IMR-90 (cell line): Measurements from ENCODE around the gene PRKCE. TPM values are rescaled to one million over a fixed set of nuclear protein-coding genes. Genes with fewer than 3 reads are reported as not detected.
A peak's percentile ranks its signal among the peaks of the same experiment; 100 is the strongest.

Source experiments
- ATAC-seq: fragments of 200-7000 bp; cut with Tn5 transposase; 2 replicates; pipeline ENCODE4 v1.9.1; 2020; ENCODE audit warnings: low read depth, mild to moderate bottlenecking, moderate library complexity
- BruUV-seq: library from RNA; stranded (reverse); fragments of 400-500 nt; replicated peaks from 2 replicates; lab custom pipeline; 2021; lab: Mats Ljungman, UMichigan
- CTCF ChIA-PET: fragments of 300-600 bp; formaldehyde crosslinking; extraction: SDS; loops from one replicate; lab custom pipeline; 2021; ENCODE audit warnings: antibody characterized with exemption; lab: Yijun Ruan, JAX
- POLR2A ChIA-PET: fragments of 300-600 bp; sonication (Branson Sonifier 250); formaldehyde crosslinking; loops from one replicate; lab custom pipeline; 2022; ENCODE audit warnings: antibody characterized with exemption; ENCODE audit not compliant: unreplicated experiment; lab: Charles Lee
- DNase-seq: peaks from one replicate; pipeline ENCODE4 v3.0.0; 2013
- H2AFZ ChIP-seq: replicated peaks from 2 replicates; pipeline ENCODE3; 2013; ENCODE audit warnings: low read length, mild to moderate bottlenecking; ENCODE audit not compliant: poor library complexity
- H2AK5ac ChIP-seq: 2 replicates; pipeline ENCODE4 v1.6.1; 2013; ENCODE audit warnings: low read depth, low read length, inconsistent platforms
- H2AK9ac ChIP-seq: replicated peaks from 2 replicates; pipeline ENCODE3; 2013; ENCODE audit warnings: mild to moderate bottlenecking, low read depth, low read length, moderate library complexity; ENCODE audit not compliant: poor library complexity
- H2BK120ac ChIP-seq: 2 replicates; pipeline ENCODE4 v1.6.1; 2013; ENCODE audit warnings: low read depth, low read length, inconsistent platforms
- H2BK15ac ChIP-seq: 3 replicates; pipeline ENCODE4 v1.6.1; 2013; ENCODE audit warnings: low read depth, low read length, inconsistent platforms
- H2BK20ac ChIP-seq: 2 replicates; pipeline ENCODE4 v1.6.1; 2013; ENCODE audit warnings: low read depth, mild to moderate bottlenecking, inconsistent platforms, low read length, moderate library complexity
- H2BK5ac ChIP-seq: 2 replicates; pipeline ENCODE4 v1.6.1; 2013; ENCODE audit warnings: mild to moderate bottlenecking, low read depth, low read length, inconsistent platforms; ENCODE audit not compliant: poor library complexity, severe bottlenecking
- H3K14ac ChIP-seq: replicated peaks from 2 replicates; pipeline ENCODE4 v1.6.1; 2013; ENCODE audit warnings: low read depth, low read length, inconsistent platforms
- H3K18ac ChIP-seq: 2 replicates; pipeline ENCODE4 v1.6.1; 2013; ENCODE audit warnings: low read depth, low read length, control low read depth
- H3K23ac ChIP-seq: 2 replicates; pipeline ENCODE4 v1.6.1; 2013; ENCODE audit warnings: low read depth, low read length, inconsistent platforms
- H3K27ac ChIP-seq: 2 replicates; pipeline ENCODE4 v1.5.1; 2013; ENCODE audit warnings: mild to moderate bottlenecking, control low read depth, low read length; ENCODE audit not compliant: insufficient read depth
- H3K27me3 ChIP-seq: 2 replicates; pipeline ENCODE4 v1.6.1; 2013; ENCODE audit warnings: low read length; ENCODE audit not compliant: control insufficient read depth, insufficient read depth
- H3K36me3 ChIP-seq: 2 replicates; pipeline ENCODE4 v1.6.1; 2013; ENCODE audit warnings: low read length, mixed read lengths; ENCODE audit not compliant: control insufficient read depth, insufficient read depth
- H3K4ac ChIP-seq: 2 replicates; pipeline ENCODE4 v1.6.1; 2013; ENCODE audit warnings: low read depth, low read length, inconsistent platforms
- H3K4me1 ChIP-seq: 2 replicates; pipeline ENCODE4 v1.6.1; 2013; ENCODE audit warnings: low read length, mixed read lengths; ENCODE audit not compliant: control insufficient read depth, insufficient read depth
- H3K4me2 ChIP-seq: 2 replicates; pipeline ENCODE4 v1.6.1; 2013; ENCODE audit warnings: low read depth, mild to moderate bottlenecking, control low read depth, low read length, moderate library complexity
- H3K4me3 ChIP-seq: 2 replicates; pipeline ENCODE4 v1.5.1; 2013; ENCODE audit warnings: low read depth, mild to moderate bottlenecking, control low read depth, low read length, moderate library complexity; ENCODE audit not compliant: insufficient read depth
- H3K56ac ChIP-seq: 2 replicates; pipeline ENCODE4 v1.6.1; 2013; ENCODE audit warnings: low read length, inconsistent platforms; ENCODE audit not compliant: insufficient read depth; ENCODE audit errors: extremely low read depth
- H3K79me1 ChIP-seq, 2 experiments: 2 replicates each; pipeline ENCODE4 v1.6.1; 2013; ENCODE audit warnings: low read length in 2 of 2, inconsistent platforms in 1 of 2, low read depth in 1 of 2
- H3K9ac ChIP-seq: 2 replicates; pipeline ENCODE4 v1.6.1; 2013; ENCODE audit warnings: low read depth, low read length, control low read depth
- H3K9me1 ChIP-seq: 2 replicates; pipeline ENCODE4 v1.6.1; 2013; ENCODE audit warnings: low read length, inconsistent platforms; ENCODE audit not compliant: insufficient read depth
- H3K9me3 ChIP-seq: 2 replicates; pipeline ENCODE4 v1.6.1; 2013; ENCODE audit warnings: low read length; ENCODE audit not compliant: control insufficient read depth, insufficient read depth
- H4K20me1 ChIP-seq: 2 replicates; pipeline ENCODE4 v1.6.1; 2013; ENCODE audit warnings: low read length, inconsistent platforms; ENCODE audit not compliant: insufficient read depth
- H4K5ac ChIP-seq: 2 replicates; pipeline ENCODE4 v1.6.1; 2013; ENCODE audit warnings: mild to moderate bottlenecking, low read depth, low read length, control low read depth
- H4K8ac ChIP-seq, 2 experiments: 2 replicates each; pipeline ENCODE4 v1.6.1; 2013; ENCODE audit warnings: low read depth in 2 of 2, low read length in 2 of 2, control low read depth in 1 of 2, inconsistent platforms in 1 of 2
- H4K91ac ChIP-seq: 2 replicates; pipeline ENCODE4 v1.6.1; 2013; ENCODE audit warnings: low read depth, low read length, inconsistent platforms; ENCODE audit not compliant: insufficient read depth
- CEBPB ChIP-seq: IDR thresholded peaks from 2 replicates; pipeline ENCODE4 v1.6.1; 2012; ENCODE audit warnings: low read depth, low read length, improper control_type of control experiment
- RAD21 ChIP-seq: IDR thresholded peaks from 2 replicates; pipeline ENCODE4 v1.6.1; 2012; ENCODE audit warnings: low read length, improper control_type of control experiment
- RFX5 ChIP-seq: IDR thresholded peaks from 2 replicates; pipeline ENCODE4 v1.8.0; 2012; ENCODE audit warnings: low read depth, mild to moderate bottlenecking, low read length, moderate library complexity
- WGBS, 2 experiments: methylation state at CpG; one replicate each; pipeline versions ENCODE4 v1.1.5 to v1.1.7; 2013; ENCODE audit warnings: missing lambda C conversion rate in 2 of 2; ENCODE audit not compliant: insufficient read length in 1 of 2; ENCODE audit errors: extremely low coverage in 2 of 2; 5-methylcytosine and 5-hydroxymethylcytosine counted together
- dilution Hi-C: fragments of 300-500 bp; cut with HindIII; formaldehyde crosslinking; loops from one replicate; pipeline ENCODE4 v1.14.3; 2018; ENCODE audit warnings: low sequenced_read_pairs; ENCODE audit not compliant: unreplicated experiment
- in situ Hi-C: fragments of 300-500 bp; cut with MboI; formaldehyde crosslinking; loops from 3 replicates; pipeline ENCODE4 v1.14.3; 2019; ENCODE audit warnings: low sequenced_read_pairs, inconsistent platforms, mixed read lengths
- intact Hi-C: fragments of 100-400 bp; cut with micrococcal nuclease; formaldehyde crosslinking; loops from 2 replicates; pipeline ENCODE4 v1.10.0; 2022
- polyA plus RNA-seq, 3 experiments: library from polyadenylated mRNA; depleted of rRNA; stranded (reverse); fragments of >200 nt; gene quantifications; 2 replicates each; pipeline ENCODE4 v1.2.3, GENCODE V29; 2012; ENCODE audit warnings: low replicate concordance in 1 of 3
- total RNA-seq: library from RNA; depleted of rRNA; stranded (reverse); fragments of >200 nt; gene quantifications from 2 replicates; pipeline ENCODE4 v1.2.3, GENCODE V29; 2012
- TF ChIP-seq, protein P1 (sequence below): conservative IDR thresholded peaks from 2 replicates; pipeline ENCODE4 v1.5.1; 2012; ENCODE audit warnings: mild to moderate bottlenecking, low read depth, low read length, improper control_type of control experiment

PRKCE gene
- total and polyA plus RNA-seq, 2 of the 4 experiments (the other 2 are of a cell fraction), result 8.1 to 32.4 TPM

DNA sequence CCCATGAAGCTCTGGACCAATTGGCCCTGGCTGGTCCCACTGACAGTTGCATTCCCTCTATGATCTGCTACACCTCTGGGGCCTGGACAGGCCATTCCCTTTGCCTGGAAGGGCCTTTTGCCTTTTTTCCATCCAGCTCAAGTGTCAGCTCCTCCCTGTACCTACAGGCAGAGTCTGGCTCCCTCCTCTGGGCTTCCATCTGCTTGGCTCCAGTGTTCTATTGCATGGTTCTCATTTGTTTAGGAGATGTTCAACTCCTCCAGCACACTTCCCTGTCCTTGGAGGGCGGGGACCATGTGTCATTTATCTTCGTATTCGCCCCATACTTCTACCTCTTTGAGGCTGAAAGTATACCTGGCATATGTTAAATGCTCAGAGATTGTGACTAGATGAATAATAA, 61.1 kb downstream of the PRKCE start:
- Histone ChIP-seq H3K27ac (no peak overlapping the region), H3K4ac (no peak overlapping the region), H3K9me1 (peaks cover 11% of the 10 kb centered on the region), H2AK5ac (no peak overlapping the region), H2AFZ (no peak overlapping the region), H2BK120ac (no peak overlapping the region), H3K4me3 (no peak overlapping the region), H3K4me2 (no peak overlapping the region), H3K9ac (no peak overlapping the region), H2BK20ac (no peak overlapping the region), H3K4me1 (no peaks in the 10 kb centered on the region), H3K36me3 (no peaks in the 10 kb centered on the region; the same call in 1 of the 2 replicates), H3K79me1 (peaks cover 0 to 22% of the 10 kb centered on the region in 2 experiments; a peak in 3 of 4 replicates), H3K23ac (no peak overlapping the region), H3K18ac (no peak overlapping the region), H3K27me3 (no peaks in the 10 kb centered on the region), H4K91ac (no peak overlapping the region), H4K5ac (no peak overlapping the region), H4K8ac (no peak overlapping the region), H2BK5ac (no peak overlapping the region), H3K56ac (no peak overlapping the region), H3K14ac (no peak overlapping the region), H2BK15ac (no peak overlapping the region), H3K9me3 (no peaks in the 10 kb centered on the region), H2AK9ac (peak overlapping the region; percentile 29), H4K20me1 (peaks cover 8% of the 10 kb centered on the region; the same call in 1 of the 2 replicates)
- in situ Hi-C loops, result no loop called here
- ATAC-seq (no peak), DNase-seq (no peak)
- ChIA-PET CTCF (no interaction called here), POLR2A (no interaction called here)
- no CpG with 5 or more reads among the region's 3 CpGs for WGBS, 2 experiments
- no peak for TF ChIP-seq RAD21
- TF ChIP-seq, protein P1, sequence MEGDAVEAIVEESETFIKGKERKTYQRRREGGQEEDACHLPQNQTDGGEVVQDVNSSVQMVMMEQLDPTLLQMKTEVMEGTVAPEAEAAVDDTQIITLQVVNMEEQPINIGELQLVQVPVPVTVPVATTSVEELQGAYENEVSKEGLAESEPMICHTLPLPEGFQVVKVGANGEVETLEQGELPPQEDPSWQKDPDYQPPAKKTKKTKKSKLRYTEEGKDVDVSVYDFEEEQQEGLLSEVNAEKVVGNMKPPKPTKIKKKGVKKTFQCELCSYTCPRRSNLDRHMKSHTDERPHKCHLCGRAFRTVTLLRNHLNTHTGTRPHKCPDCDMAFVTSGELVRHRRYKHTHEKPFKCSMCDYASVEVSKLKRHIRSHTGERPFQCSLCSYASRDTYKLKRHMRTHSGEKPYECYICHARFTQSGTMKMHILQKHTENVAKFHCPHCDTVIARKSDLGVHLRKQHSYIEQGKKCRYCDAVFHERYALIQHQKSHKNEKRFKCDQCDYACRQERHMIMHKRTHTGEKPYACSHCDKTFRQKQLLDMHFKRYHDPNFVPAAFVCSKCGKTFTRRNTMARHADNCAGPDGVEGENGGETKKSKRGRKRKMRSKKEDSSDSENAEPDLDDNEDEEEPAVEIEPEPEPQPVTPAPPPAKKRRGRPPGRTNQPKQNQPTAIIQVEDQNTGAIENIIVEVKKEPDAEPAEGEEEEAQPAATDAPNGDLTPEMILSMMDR, result no peak
- no peak for TF ChIP-seq CEBPB
- no peak for TF ChIP-seq RFX5
- intact Hi-C loops, result no loop called here
- dilution Hi-C loops, result no loop called here
- BruUV-seq, result no TSS peak
